Spleen (tissue), 7 donors: ENCODE results near the gene ST3GAL6.

ENCODE experiments used
- POLR2AphosphoS5 ChIP-seq, 3 donors: sonication (generic); formaldehyde crosslinking; IDR thresholded peaks; one replicate each; pipeline ENCODE4 v1.5.1; 2017; ENCODE audit warnings: antibody characterized with exemption in 3 of 3
- TF ChIP-seq, protein P1 (sequence below), 11 experiments: fragments of 200-600 bp in 7 of 11; fragments of 450-650 bp in 4 of 11; sonication (generic) in 4 of 11; IDR thresholded peaks in 8 of 11; conservative IDR thresholded peaks in 3 of 11; 1 replicate in 7 of 11; 2 replicates in 4 of 11; pipeline versions ENCODE4 v1.4.0 to v1.8.0; 2016 to 2021; ENCODE audit warnings: antibody characterized with exemption in 11 of 11, inconsistent platforms in 4 of 11, mild to moderate bottlenecking in 1 of 11
- donor health status: DM: no; HTN: no; CAD: no; lungs with moderate emphysema.
- donor health status: DM: no; HTN: no; CAD: no.
- donor health status: DM: no; HTN: no; CAD: no.

DNA sequence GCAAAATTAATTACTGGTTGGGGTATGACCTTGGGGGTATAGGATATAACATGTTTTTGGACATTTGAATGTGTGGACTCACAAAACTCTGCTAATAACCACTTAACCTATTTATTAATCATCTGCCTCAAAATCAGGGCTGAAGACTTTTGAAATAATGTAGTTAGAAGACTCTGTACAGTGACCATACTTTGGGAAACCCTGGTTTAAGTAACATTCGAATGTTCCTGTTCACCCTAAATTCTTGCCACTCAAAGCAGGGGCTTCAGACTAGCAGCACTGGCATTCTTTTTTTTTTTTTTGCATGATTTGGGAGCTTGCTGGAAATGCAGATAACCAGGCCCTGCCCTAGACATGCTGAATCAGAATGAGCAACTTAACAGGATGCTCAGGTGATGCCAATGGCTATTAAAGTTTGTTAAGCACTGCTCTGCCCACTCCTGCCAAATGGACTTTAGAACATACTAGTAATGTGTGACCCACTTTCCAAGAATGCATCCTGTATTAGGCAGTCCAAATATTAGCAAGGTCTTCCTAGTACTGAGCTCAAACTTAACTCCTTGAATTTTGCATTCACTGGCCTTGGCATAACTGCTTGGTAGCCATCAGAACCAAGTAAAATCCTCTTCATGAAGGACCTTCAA lies 12.7 kb upstream of the ST3GAL6 start:
- no peak for TF ChIP-seq POLR2AphosphoS5 (IDR thresholded peaks at IDR 0.05)
- TF ChIP-seq, protein P1, sequence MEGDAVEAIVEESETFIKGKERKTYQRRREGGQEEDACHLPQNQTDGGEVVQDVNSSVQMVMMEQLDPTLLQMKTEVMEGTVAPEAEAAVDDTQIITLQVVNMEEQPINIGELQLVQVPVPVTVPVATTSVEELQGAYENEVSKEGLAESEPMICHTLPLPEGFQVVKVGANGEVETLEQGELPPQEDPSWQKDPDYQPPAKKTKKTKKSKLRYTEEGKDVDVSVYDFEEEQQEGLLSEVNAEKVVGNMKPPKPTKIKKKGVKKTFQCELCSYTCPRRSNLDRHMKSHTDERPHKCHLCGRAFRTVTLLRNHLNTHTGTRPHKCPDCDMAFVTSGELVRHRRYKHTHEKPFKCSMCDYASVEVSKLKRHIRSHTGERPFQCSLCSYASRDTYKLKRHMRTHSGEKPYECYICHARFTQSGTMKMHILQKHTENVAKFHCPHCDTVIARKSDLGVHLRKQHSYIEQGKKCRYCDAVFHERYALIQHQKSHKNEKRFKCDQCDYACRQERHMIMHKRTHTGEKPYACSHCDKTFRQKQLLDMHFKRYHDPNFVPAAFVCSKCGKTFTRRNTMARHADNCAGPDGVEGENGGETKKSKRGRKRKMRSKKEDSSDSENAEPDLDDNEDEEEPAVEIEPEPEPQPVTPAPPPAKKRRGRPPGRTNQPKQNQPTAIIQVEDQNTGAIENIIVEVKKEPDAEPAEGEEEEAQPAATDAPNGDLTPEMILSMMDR (IDR thresholded peaks at IDR 0.05 in 8 of 11, conservative IDR thresholded peaks at IDR 0.05 in 3 of 11) = no peak
